Right lobe of liver (tissue), 4 donors: Measurements from ENCODE around the gene CHN1.

Experiments used
- CTCF ChIP-seq, 4 donors: fragments of 200-600 bp in 3 of 4; fragments of 450-650 bp in 1 of 4; IDR thresholded peaks; one replicate each; pipeline versions ENCODE4 v1.5.1 to v1.8.0; 2016 to 2022; ENCODE audit warnings: antibody characterized with exemption in 4 of 4, mild to moderate bottlenecking in 2 of 4
- POLR2A ChIP-seq: fragments of 450-650 bp; IDR thresholded peaks from one replicate; pipeline ENCODE4 v1.6.1; 2017; ENCODE audit warnings: antibody characterized with exemption, mild to moderate bottlenecking
- donor health status: DM: no; HTN: no; CAD: no.
- donor health status: DM: no; HTN: no; CAD: no.
- donor health status: DM: no; HTN: yes; CAD: no.

- no peak for TF ChIP-seq CTCF (IDR thresholded peaks at IDR 0.05)
- no peak for TF ChIP-seq POLR2A
Measured at GRCh38 chr2:174776223-174776622, 229.0 kb downstream of the CHN1 start.
